Osteoblast (primary cell): ENCODE data around the gene DGKD. TPM values are rescaled to one million over a fixed set of nuclear protein-coding genes. Genes with fewer than 3 reads are reported as not detected.

ENCODE experiments used
- DNase-seq: peaks from one replicate; pipeline ENCODE4 v3.0.0; 2011; ENCODE audit warnings: low spot score, mixed read lengths; ENCODE audit not compliant: insufficient read length; ENCODE audit errors: missing footprints
- H2AFZ ChIP-seq: 2 replicates; pipeline ENCODE4 v1.6.0; 2011; ENCODE audit warnings: mild to moderate bottlenecking, low read length
- H3K27ac ChIP-seq: 2 replicates; pipeline ENCODE4 v1.5.1; 2011; ENCODE audit warnings: mild to moderate bottlenecking, low read depth, low read length, moderate library complexity
- H3K27me3 ChIP-seq: 2 replicates; pipeline ENCODE4 v1.6.0; 2012; ENCODE audit warnings: mild to moderate bottlenecking, control low read depth, inconsistent platforms, low read length, moderate library complexity; ENCODE audit not compliant: insufficient read depth
- H3K36me3 ChIP-seq: 2 replicates; pipeline ENCODE4 v1.5.1; 2011; ENCODE audit warnings: mild to moderate bottlenecking, low read length, control low read depth, moderate library complexity; ENCODE audit not compliant: insufficient read depth
- H3K4me1 ChIP-seq: 2 replicates; pipeline ENCODE4 v1.5.1; 2011; ENCODE audit warnings: mild to moderate bottlenecking, low read length, control low read depth, moderate library complexity; ENCODE audit not compliant: insufficient read depth
- H3K4me2 ChIP-seq: 2 replicates; pipeline ENCODE4 v1.6.0; 2011; ENCODE audit warnings: mild to moderate bottlenecking, low read length; ENCODE audit not compliant: insufficient read depth
- H3K4me3 ChIP-seq: fragments of 200-600 bp; sonication (generic); 3 replicates; pipeline ENCODE4 v1.5.1; 2012; ENCODE audit warnings: mild to moderate bottlenecking, low read length, inconsistent platforms; ENCODE audit not compliant: insufficient read depth
- H3K79me2 ChIP-seq: 2 replicates; pipeline ENCODE4 v1.6.0; 2012; ENCODE audit warnings: mild to moderate bottlenecking, low read length, control low read depth, inconsistent platforms; ENCODE audit not compliant: insufficient read depth
- H3K9me3 ChIP-seq: 2 replicates; pipeline ENCODE4 v1.5.1; 2011; ENCODE audit warnings: low read depth, low read length, control low read depth
- H4K20me1 ChIP-seq: 2 replicates; pipeline ENCODE4 v1.6.0; 2012; ENCODE audit warnings: mild to moderate bottlenecking, low read length, control low read depth; ENCODE audit not compliant: insufficient read depth
- CTCF ChIP-seq: IDR thresholded peaks from 2 replicates; pipeline ENCODE4 v1.5.1; 2011; ENCODE audit warnings: mild to moderate bottlenecking, low read depth, low read length, moderate library complexity; ENCODE audit errors: extremely low read depth
- total RNA-seq: library from RNA; depleted of rRNA; stranded (reverse); fragments of >200 nt; gene quantifications from 2 replicates; pipeline ENCODE4 v1.2.3, GENCODE V29; 2012

The DGKD gene
- total RNA-seq, 1 donor: 6.5 TPM

DNA sequence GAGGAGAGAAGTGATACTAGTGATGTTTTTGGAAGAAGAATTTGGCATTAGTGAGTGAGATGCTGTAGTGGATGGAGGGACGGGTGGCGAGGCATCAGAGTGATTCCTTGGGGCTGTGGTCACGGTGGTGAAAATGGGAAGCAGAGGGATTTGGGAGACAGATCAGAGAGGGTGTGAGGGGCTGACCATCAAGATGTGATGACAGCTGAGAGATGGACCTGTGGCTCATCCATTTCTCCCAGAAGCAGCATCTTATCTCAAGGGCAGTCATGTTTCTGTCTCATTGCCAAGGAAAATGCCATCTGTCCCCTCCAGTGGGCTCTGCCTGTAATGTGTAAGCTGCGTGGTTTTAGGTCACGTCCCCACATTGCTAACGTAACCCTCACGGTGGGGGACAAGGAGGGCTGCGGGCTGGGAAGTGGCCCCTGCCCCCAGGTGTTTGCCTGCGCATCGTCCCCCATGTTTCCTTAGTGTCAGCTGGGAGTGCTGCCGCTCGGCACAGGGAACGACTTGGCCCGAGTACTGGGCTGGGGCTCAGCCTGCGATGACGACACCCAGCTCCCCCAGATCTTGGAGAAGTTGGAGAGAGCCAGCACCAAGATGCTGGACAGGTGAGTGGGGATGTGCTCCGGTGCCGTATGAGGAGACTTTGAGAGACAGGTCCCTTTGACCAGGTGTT, 91.0 kb downstream of the DGKD start:
- peaks cover 3% of the 10 kb centered on the region for H3K36me3 ChIP-seq
- TF ChIP-seq CTCF: no peak
- no peak overlapping the region for H3K27ac ChIP-seq
- no peak overlapping the region for H3K4me3 ChIP-seq
- no peaks in the 10 kb centered on the region for H3K4me1 ChIP-seq
- no peak overlapping the region for H2AFZ ChIP-seq
- no peaks in the 10 kb centered on the region for H3K79me2 ChIP-seq
- DNase-seq: peak; percentile 45
- H3K27me3 ChIP-seq: no peaks in the 10 kb centered on the region
- H4K20me1 ChIP-seq: no peaks in the 10 kb centered on the region
- H3K4me2 ChIP-seq: no peak overlapping the region
- no peaks in the 10 kb centered on the region for H3K9me3 ChIP-seq

GRCh38 chr2:233446121-233446520, 91.8 kb downstream of the DGKD start:
- no peaks in the 10 kb centered on the region for H3K79me2 ChIP-seq
- H3K36me3 ChIP-seq: peaks cover 11% of the 10 kb centered on the region
- no peaks in the 10 kb centered on the region for H4K20me1 ChIP-seq
- H3K27ac ChIP-seq: no peak overlapping the region
- TF ChIP-seq CTCF: no peak
- H3K9me3 ChIP-seq: no peaks in the 10 kb centered on the region
- H3K27me3 ChIP-seq: no peaks in the 10 kb centered on the region
- H3K4me2 ChIP-seq: no peak overlapping the region
- DNase-seq: peak; percentile 62
- no peaks in the 10 kb centered on the region for H3K4me1 ChIP-seq
- H2AFZ ChIP-seq: no peak overlapping the region
- H3K4me3 ChIP-seq: no peak overlapping the region

GRCh38 chr2:233446606-233447305, 92.5 kb downstream of the DGKD start:
- H2AFZ ChIP-seq: no peak overlapping the region
- H3K4me1 ChIP-seq: no peaks in the 10 kb centered on the region
- TF ChIP-seq CTCF: no peak
- no peak overlapping the region for H3K27ac ChIP-seq
- no peaks in the 10 kb centered on the region for H3K9me3 ChIP-seq
- no peaks in the 10 kb centered on the region for H4K20me1 ChIP-seq
- no peaks in the 10 kb centered on the region for H3K27me3 ChIP-seq
- no peaks in the 10 kb centered on the region for H3K79me2 ChIP-seq
- DNase-seq: peak; percentile 41
- H3K4me3 ChIP-seq: no peak overlapping the region
- H3K4me2 ChIP-seq: no peak overlapping the region
- peaks cover 11% of the 10 kb centered on the region for H3K36me3 ChIP-seq

- H3K79me2 ChIP-seq: no peaks in the 10 kb centered on the region
- no peak overlapping the region for H2AFZ ChIP-seq
- H3K27ac ChIP-seq: no peak overlapping the region
- peaks cover 11% of the 10 kb centered on the region for H3K36me3 ChIP-seq
- H3K9me3 ChIP-seq: no peaks in the 10 kb centered on the region
- no peaks in the 10 kb centered on the region for H3K4me1 ChIP-seq
- H3K4me3 ChIP-seq: no peak overlapping the region
- no peak for TF ChIP-seq CTCF
- H3K4me2 ChIP-seq: no peak overlapping the region
- DNase-seq: peak; percentile 47
- H4K20me1 ChIP-seq: no peaks in the 10 kb centered on the region
- H3K27me3 ChIP-seq: no peaks in the 10 kb centered on the region
Observed at GRCh38 chr2:233447506-233448219, 93.4 kb downstream of the DGKD start.
